BJ (cell line): ENCODE results near the gene BRINP3. TPM values are rescaled to one million over a fixed set of nuclear protein-coding genes. Genes with fewer than 3 reads are reported as not detected.

Experiments
- CTCF ChIA-PET: fragments of 350-600 bp; formaldehyde crosslinking; extraction: SDS; loops from one replicate; lab custom pipeline; 2021; ENCODE audit warnings: antibody characterized with exemption, inconsistent platforms; lab: Yijun Ruan, JAX
- POLR2A ChIA-PET: fragments of 300-600 bp; sonication (Branson Sonifier 250); formaldehyde crosslinking; extraction: SDS; loops from one replicate; lab custom pipeline; 2021; ENCODE audit warnings: antibody characterized with exemption; lab: Charles Lee
- DNase-seq: peaks from one replicate; pipeline ENCODE4 v3.0.0-alpha.2; 2011; ENCODE audit warnings: low read depth
- H3K27me3 ChIP-seq: 2 replicates; pipeline ENCODE4 v1.6.0; 2011; ENCODE audit warnings: low read length; ENCODE audit not compliant: control insufficient read depth, insufficient read depth
- H3K36me3 ChIP-seq: 2 replicates; pipeline ENCODE4 v1.5.1; 2011; ENCODE audit warnings: low read length; ENCODE audit not compliant: control insufficient read depth, insufficient read depth
- H3K4me3 ChIP-seq: 2 replicates; pipeline ENCODE4 v1.5.1; 2011; ENCODE audit warnings: low read depth, mild to moderate bottlenecking, control low read depth, low read length
- polyA plus RNA-seq: library from polyadenylated mRNA; depleted of rRNA; stranded (reverse); fragments of >200 nt; gene quantifications from 2 replicates; pipeline ENCODE4 v1.2.3, GENCODE V29; 2011
- TF ChIP-seq, protein P1 (sequence below): IDR thresholded peaks from 2 replicates; pipeline ENCODE4 v1.5.1; 2011; ENCODE audit warnings: low read depth, mild to moderate bottlenecking, control low read depth, inconsistent platforms, low read length, moderate library complexity; ENCODE audit not compliant: insufficient read depth

Gene BRINP3
- polyA plus RNA-seq, 1 experiment = not detected

DNA sequence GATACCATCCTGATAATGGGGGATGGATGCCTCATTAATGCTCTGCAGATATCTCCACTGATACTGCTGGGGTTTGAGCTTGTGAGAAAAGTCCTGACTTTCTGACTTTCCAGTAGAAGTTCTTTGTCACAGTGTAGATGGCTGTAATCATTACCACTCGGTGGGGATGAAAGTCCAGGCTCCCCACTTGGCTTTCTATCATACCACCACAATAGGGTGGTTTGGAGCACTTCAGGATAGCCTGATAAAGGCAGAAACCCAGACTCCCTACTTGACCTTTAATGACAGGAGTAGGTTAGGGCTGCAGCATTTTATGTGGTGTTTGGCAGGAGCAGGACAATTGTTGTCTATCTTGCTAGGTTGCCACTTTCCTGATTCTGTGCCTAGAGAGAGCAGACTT, 294.1 kb downstream of the BRINP3 start:
- no peak for DNase-seq
- CTCF ChIA-PET = interaction anchor here (0.5 kb wide), 1 partner anchor 476 kb away, joined by 3 read pairs; no protein-coding TSS in a partner anchor
- Histone ChIP-seq H3K36me3 (no peaks in the 10 kb centered on the region), H3K4me3 (no peak overlapping the region), H3K27me3 (no peaks in the 10 kb centered on the region)
- POLR2A ChIA-PET = no interaction called here
- TF ChIP-seq, protein P1, sequence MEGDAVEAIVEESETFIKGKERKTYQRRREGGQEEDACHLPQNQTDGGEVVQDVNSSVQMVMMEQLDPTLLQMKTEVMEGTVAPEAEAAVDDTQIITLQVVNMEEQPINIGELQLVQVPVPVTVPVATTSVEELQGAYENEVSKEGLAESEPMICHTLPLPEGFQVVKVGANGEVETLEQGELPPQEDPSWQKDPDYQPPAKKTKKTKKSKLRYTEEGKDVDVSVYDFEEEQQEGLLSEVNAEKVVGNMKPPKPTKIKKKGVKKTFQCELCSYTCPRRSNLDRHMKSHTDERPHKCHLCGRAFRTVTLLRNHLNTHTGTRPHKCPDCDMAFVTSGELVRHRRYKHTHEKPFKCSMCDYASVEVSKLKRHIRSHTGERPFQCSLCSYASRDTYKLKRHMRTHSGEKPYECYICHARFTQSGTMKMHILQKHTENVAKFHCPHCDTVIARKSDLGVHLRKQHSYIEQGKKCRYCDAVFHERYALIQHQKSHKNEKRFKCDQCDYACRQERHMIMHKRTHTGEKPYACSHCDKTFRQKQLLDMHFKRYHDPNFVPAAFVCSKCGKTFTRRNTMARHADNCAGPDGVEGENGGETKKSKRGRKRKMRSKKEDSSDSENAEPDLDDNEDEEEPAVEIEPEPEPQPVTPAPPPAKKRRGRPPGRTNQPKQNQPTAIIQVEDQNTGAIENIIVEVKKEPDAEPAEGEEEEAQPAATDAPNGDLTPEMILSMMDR = no peak

DNA sequence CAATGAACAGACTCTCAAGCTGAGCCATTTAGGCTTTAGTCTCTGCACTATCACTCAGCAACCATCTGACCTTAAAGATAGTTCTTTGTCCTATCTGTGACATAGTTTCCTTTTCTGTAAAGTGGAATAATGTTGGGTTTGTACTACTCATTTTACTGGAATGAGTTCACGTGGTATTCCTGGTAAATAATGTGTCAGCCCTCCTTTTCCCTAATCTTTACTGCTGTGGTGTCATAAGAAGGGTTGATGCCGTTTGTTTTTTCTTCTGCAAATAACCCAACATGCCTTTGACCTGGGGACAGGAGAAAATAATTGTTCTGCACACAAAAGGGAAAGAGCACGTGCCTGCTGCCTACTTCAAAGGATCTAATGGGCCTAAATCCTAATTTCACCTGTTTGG, 297.8 kb downstream of the BRINP3 start:
- H3K27me3 ChIP-seq = no peaks in the 10 kb centered on the region
- POLR2A ChIA-PET = no interaction called here
- H3K4me3 ChIP-seq = no peak overlapping the region
- TF ChIP-seq, protein P1 = no peak
- no peaks in the 10 kb centered on the region for H3K36me3 ChIP-seq
- no peak for DNase-seq
- CTCF ChIA-PET = no interaction called here

DNA sequence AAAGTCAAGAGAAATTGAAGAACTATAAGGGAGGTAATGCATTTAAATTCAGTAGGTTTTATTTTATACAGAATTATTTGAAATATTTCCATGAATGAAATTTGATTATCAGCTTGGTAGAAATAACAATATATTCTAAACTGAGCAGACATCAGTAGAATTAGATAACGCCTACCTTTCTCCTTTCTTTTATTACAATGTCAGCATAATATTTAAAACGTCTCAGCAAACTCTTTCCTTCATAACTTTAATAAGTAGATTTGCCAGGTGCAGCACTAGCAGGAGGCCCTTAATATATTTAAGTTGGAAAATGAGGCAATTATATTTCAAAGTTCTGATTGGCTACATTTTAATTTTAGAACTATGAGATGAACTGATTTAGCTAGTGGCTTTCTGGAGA, 298.8 kb downstream of the BRINP3 start:
- Histone ChIP-seq H3K36me3 (no peaks in the 10 kb centered on the region), H3K4me3 (no peak overlapping the region), H3K27me3 (no peaks in the 10 kb centered on the region)
- CTCF ChIA-PET = no interaction called here
- DNase-seq = no peak
- POLR2A ChIA-PET = no interaction called here
- TF ChIP-seq, protein P1 = no peak

DNA sequence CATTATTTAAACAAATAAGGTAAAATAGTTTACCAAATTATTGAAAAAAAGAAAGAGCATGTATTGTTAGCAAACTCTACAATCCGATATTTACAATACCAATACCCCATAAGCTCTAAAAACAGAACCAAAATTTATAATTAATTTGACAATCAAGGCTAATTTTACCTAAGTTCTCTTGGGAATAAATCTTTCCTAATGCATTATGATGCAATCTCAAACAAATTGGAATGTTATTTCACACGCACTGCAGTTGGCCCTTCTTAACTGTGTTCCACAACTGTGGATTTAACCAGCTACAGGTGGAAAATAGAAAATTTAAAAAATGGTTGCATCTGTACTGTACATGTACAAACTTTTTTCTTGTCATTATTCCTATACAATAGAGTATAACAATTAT, 300.1 kb downstream of the BRINP3 start:
- TF ChIP-seq, protein P1 = no peak
- no peak for DNase-seq
- Histone ChIP-seq H3K27me3 (no peaks in the 10 kb centered on the region), H3K36me3 (no peaks in the 10 kb centered on the region), H3K4me3 (no peak overlapping the region)
- POLR2A ChIA-PET = no interaction called here
- CTCF ChIA-PET = no interaction called here

DNA sequence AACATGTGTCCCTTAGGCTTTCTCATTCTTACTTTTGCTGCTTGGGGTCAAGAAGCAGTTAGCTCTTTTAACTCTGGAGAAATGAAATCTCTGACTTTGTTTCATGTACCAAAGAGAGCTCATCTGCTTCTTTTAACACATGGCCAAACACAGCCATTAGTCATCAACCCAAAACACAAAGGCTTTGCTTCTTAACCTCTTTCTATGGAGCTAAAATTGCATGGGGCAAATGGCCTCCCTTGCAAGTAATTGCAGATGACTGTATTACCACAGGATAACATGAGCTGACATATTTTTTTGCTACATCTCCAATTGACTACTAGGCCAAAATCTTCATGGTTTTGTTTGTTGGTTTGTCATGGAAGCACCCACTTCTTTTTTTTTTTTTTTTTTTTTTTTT, 300.9 kb downstream of the BRINP3 start:
- ChIA-PET CTCF (no interaction called here), POLR2A (no interaction called here)
- no peak overlapping the region for H3K4me3 ChIP-seq
- no peaks in the 10 kb centered on the region for H3K27me3 ChIP-seq
- H3K36me3 ChIP-seq = no peaks in the 10 kb centered on the region
- TF ChIP-seq, protein P1 = no peak
- DNase-seq = no peak
